Measurements from ENCODE around the gene ABLIM1. TPM values are rescaled to one million over a fixed set of nuclear protein-coding genes. Genes with fewer than 3 reads are reported as not detected.

ABLIM1 gene
- total and polyA plus RNA-seq, 4 donors = 20.0 to 135 (median 59.9) TPM

GRCh38 chr10:114515298-114515914 is 142.7 kb downstream of the ABLIM1 start:
- Histone ChIP-seq H3K27ac (ENCODE audit: low read depth in 1 of 2, low read length in 1 of 2) (peak overlapping the region in 1 of 2 donors; percentile 84), H3K4me3 (no peak overlapping the region), H3K27me3 (ENCODE audit: control insufficient read depth in 3 of 3, insufficient read depth in 3 of 3, low read length in 2 of 3) (no peaks in the 10 kb centered on the region), H3K9ac (ENCODE audit: insufficient read depth in 1 of 2, low read length in 2 of 2) (no peak overlapping the region), H3K4me1 (ENCODE audit: control insufficient read depth in 5 of 5, insufficient read depth in 5 of 5, low read length in 5 of 5) (peaks cover 3 to 51% (median 30%) of the 10 kb centered on the region in 5 donors), H3K9me3 (ENCODE audit: control insufficient read depth in 4 of 4, insufficient read depth in 3 of 4, low read length in 3 of 4) (no peaks in the 10 kb centered on the region), H3K36me3 (ENCODE audit: control insufficient read depth in 4 of 4, insufficient read depth in 4 of 4, low read length in 4 of 4) (peaks cover 0 to 3% (median 1%) of the 10 kb centered on the region in 4 donors)
- TF ChIP-seq, protein P1, sequence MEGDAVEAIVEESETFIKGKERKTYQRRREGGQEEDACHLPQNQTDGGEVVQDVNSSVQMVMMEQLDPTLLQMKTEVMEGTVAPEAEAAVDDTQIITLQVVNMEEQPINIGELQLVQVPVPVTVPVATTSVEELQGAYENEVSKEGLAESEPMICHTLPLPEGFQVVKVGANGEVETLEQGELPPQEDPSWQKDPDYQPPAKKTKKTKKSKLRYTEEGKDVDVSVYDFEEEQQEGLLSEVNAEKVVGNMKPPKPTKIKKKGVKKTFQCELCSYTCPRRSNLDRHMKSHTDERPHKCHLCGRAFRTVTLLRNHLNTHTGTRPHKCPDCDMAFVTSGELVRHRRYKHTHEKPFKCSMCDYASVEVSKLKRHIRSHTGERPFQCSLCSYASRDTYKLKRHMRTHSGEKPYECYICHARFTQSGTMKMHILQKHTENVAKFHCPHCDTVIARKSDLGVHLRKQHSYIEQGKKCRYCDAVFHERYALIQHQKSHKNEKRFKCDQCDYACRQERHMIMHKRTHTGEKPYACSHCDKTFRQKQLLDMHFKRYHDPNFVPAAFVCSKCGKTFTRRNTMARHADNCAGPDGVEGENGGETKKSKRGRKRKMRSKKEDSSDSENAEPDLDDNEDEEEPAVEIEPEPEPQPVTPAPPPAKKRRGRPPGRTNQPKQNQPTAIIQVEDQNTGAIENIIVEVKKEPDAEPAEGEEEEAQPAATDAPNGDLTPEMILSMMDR (IDR thresholded peaks at IDR 0.05; ENCODE audit: control extremely low read depth, extremely low read depth) = no peak
- no peak for ATAC-seq (ENCODE audit: insufficient read depth, low FRiP score)
- 93 to 94% methylated on average over 6 of the region's 6 CpGs for WGBS, 2 donors
- peak in 1 of 3 donors; percentile 60 for DNase-seq

- peaks cover 3 to 46% (median 24%) of the 10 kb centered on the region in 5 donors for H3K4me1 ChIP-seq (ENCODE audit: control insufficient read depth in 5 of 5, insufficient read depth in 5 of 5, low read length in 5 of 5)
- H3K9ac ChIP-seq (ENCODE audit: insufficient read depth in 1 of 2, low read length in 2 of 2) = no peak overlapping the region
- no peaks in the 10 kb centered on the region for H3K27me3 ChIP-seq (ENCODE audit: control insufficient read depth in 3 of 3, insufficient read depth in 3 of 3, low read length in 2 of 3)
- DNase-seq (no peak), ATAC-seq (ENCODE audit: insufficient read depth, low FRiP score) (no peak)
- peaks cover 0 to 3% (median 2%) of the 10 kb centered on the region in 4 donors for H3K36me3 ChIP-seq (ENCODE audit: control insufficient read depth in 4 of 4, insufficient read depth in 4 of 4, low read length in 4 of 4)
- no peak overlapping the region for H3K4me3 ChIP-seq
- TF ChIP-seq, protein P1 (IDR thresholded peaks at IDR 0.05; ENCODE audit: control extremely low read depth, extremely low read depth) = no peak
- H3K9me3 ChIP-seq (ENCODE audit: control insufficient read depth in 4 of 4, insufficient read depth in 3 of 4, low read length in 3 of 4) = no peaks in the 10 kb centered on the region
- H3K27ac ChIP-seq (ENCODE audit: low read depth in 1 of 2, low read length in 1 of 2) = peak overlapping the region in 1 of 2 donors; percentile 49
- WGBS, 2 donors = 72% methylated on average over 5 of the region's 5 CpGs
These were observed 144.7 kb downstream of the ABLIM1 start for GRCh38 chr10:114513381-114513792.

DNA sequence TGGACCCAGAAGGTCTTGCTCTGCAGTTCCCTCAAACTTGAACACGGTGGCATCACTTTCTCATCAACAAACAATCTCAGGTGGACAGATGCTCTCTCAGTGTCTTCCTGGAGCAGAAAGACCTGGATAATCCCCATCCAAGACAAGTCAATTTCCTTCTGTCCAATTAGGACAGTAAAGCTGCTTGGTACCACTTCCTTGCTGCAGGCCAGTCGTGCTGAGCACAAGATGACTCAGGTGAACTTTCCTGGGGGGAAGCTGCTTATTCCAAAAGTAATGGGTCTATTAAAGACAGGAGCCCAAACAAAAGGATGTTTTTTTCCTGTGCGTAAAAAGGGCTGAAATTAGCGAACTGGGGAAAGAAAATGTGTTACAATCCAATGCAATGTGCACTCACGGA is 146.2 kb downstream of the ABLIM1 start:
- H3K27ac ChIP-seq (ENCODE audit: low read depth in 1 of 2, low read length in 1 of 2) = no peak overlapping the region
- no peak overlapping the region for H3K9ac ChIP-seq (ENCODE audit: insufficient read depth in 1 of 2, low read length in 2 of 2)
- H3K9me3 ChIP-seq (ENCODE audit: control insufficient read depth in 4 of 4, insufficient read depth in 3 of 4, low read length in 3 of 4) = no peaks in the 10 kb centered on the region
- H3K36me3 ChIP-seq (ENCODE audit: control insufficient read depth in 4 of 4, insufficient read depth in 4 of 4, low read length in 4 of 4) = peaks cover 0 to 3% (median 2%) of the 10 kb centered on the region in 4 donors
- TF ChIP-seq, protein P1 (IDR thresholded peaks at IDR 0.05; ENCODE audit: control extremely low read depth, extremely low read depth) = no peak
- no peak overlapping the region for H3K4me3 ChIP-seq
- no peak for ATAC-seq (ENCODE audit: insufficient read depth, low FRiP score)
- peaks cover 9 to 48% (median 27%) of the 10 kb centered on the region in 5 donors for H3K4me1 ChIP-seq (ENCODE audit: control insufficient read depth in 5 of 5, insufficient read depth in 5 of 5, low read length in 5 of 5)
- DNase-seq = no peak
- WGBS, 2 donors = 91 to 93% methylated on average over 5 of the region's 5 CpGs
- H3K27me3 ChIP-seq (ENCODE audit: control insufficient read depth in 3 of 3, insufficient read depth in 3 of 3, low read length in 2 of 3) = no peaks in the 10 kb centered on the region
